ENCODE results near the gene BEND4.
"Not testable (repeated sequence)": the region's sequence is repeated elsewhere in the genome, so short reads cannot be mapped to it uniquely, and the experiment has no call there.

DNA sequence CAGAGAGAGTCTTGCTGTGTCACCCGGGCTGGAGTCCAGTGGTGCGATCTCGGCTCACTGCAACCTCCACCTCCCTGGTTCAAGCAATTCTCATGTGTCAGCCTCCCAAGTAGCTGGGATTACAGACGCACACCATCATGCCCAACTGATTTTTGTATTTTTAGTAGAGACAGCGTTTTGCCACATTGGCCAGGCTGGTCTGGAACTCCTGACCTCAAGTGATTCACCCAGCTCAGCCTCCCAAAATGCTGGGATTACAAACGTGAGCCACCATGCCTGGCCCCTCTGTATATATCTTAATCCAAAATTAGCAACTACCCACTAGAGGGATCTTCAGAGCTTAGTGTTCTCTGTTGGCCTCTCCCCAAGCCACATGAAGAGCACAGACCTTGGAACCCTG is 13.7 kb upstream of the BEND4 start:
- TF ChIP-seq, protein P1, sequence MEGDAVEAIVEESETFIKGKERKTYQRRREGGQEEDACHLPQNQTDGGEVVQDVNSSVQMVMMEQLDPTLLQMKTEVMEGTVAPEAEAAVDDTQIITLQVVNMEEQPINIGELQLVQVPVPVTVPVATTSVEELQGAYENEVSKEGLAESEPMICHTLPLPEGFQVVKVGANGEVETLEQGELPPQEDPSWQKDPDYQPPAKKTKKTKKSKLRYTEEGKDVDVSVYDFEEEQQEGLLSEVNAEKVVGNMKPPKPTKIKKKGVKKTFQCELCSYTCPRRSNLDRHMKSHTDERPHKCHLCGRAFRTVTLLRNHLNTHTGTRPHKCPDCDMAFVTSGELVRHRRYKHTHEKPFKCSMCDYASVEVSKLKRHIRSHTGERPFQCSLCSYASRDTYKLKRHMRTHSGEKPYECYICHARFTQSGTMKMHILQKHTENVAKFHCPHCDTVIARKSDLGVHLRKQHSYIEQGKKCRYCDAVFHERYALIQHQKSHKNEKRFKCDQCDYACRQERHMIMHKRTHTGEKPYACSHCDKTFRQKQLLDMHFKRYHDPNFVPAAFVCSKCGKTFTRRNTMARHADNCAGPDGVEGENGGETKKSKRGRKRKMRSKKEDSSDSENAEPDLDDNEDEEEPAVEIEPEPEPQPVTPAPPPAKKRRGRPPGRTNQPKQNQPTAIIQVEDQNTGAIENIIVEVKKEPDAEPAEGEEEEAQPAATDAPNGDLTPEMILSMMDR (IDR thresholded peaks at IDR 0.05) = not testable (repeated sequence)
- not testable (repeated sequence) for TF ChIP-seq POLR2A (IDR thresholded peaks at IDR 0.05)

Measured in heart left ventricle (tissue), 13 donors.